ENCODE measurements around the gene ALDH9A1. TPM values are rescaled to one million over a fixed set of nuclear protein-coding genes. Genes with fewer than 3 reads are reported as not detected.

Gene ALDH9A1
- total RNA-seq, 6 experiments from 2014 or later, result 69.7 to 139 (median 93.8) TPM

DNA sequence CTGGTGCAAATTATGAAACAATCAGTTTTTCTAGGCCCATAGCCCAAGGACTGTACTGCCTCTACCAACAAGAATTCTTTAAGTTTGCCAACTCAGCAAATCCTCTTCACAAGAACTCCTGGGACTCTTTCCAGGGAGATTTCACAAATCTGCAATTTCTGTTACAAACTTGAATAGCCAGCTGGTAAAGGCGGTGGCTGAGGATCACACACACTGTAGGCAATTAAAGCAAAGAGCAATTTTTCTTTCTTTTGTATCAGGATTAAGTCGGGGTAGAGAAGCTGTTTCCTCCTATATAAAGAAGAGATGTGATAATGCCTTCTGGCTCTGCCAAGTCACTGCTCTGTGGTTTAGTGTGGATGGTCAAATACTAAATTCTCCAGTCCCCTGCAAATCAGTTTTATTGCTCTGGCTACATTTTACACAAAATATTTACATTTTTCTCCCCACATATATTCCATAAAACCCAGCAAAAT lies 1.7 kb downstream of the ALDH9A1 start:
- Histone ChIP-seq H3K4me3 (peak overlapping the region in 2 of 3 donors; percentile 84 to 99), H3K4me1 (peaks cover 0 to 29% (median 5%) of the 10 kb centered on the region in 4 donors), H3K27me3 (no peaks in the 10 kb centered on the region), H3K9me3 (no peaks in the 10 kb centered on the region), H3K36me3 (peaks cover 0 to 4% (median 0%) of the 10 kb centered on the region in 4 donors), H3K27ac (peak overlapping the region in 1 of 3 donors; percentile 84)
- WGBS (ENCODE audit: insufficient coverage, low coverage, low lambda C conversion rate, missing lambda C conversion rate), result 3% methylated on average over 2 of the region's 2 CpGs
- ATAC-seq (peak; percentile 27 to 58 (median 46)), DNase-seq (peak in 1 of 3 donors; percentile 61)
- intact Hi-C loops (cut with DNase I), result no loop called here
- TF ChIP-seq CTCF (IDR thresholded peaks at IDR 0.05), result no peak
- TF ChIP-seq POLR2A (IDR thresholded peaks at IDR 0.05), result no peak

GRCh38 chr1:165695031-165695430 lies 3.3 kb downstream of the ALDH9A1 start:
- peak overlapping the region in 1 of 3 donors; percentile 84 for H3K27ac ChIP-seq
- intact Hi-C loops (cut with DNase I), result no loop called here
- H3K4me1 ChIP-seq, result peaks cover 0 to 29% (median 5%) of the 10 kb centered on the region in 4 donors
- ATAC-seq, result no peak
- 51% methylated on average over 7 of the region's 7 CpGs for WGBS (ENCODE audit: insufficient coverage, low coverage, low lambda C conversion rate, missing lambda C conversion rate)
- H3K27me3 ChIP-seq, result no peaks in the 10 kb centered on the region
- no peaks in the 10 kb centered on the region for H3K9me3 ChIP-seq
- TF ChIP-seq POLR2A (IDR thresholded peaks at IDR 0.05), result no peak
- TF ChIP-seq CTCF (IDR thresholded peaks at IDR 0.05), result no peak
- no peak overlapping the region for H3K4me3 ChIP-seq
- peaks cover 0 to 12% (median 2%) of the 10 kb centered on the region in 4 donors for H3K36me3 ChIP-seq
- DNase-seq, result no peak

DNA sequence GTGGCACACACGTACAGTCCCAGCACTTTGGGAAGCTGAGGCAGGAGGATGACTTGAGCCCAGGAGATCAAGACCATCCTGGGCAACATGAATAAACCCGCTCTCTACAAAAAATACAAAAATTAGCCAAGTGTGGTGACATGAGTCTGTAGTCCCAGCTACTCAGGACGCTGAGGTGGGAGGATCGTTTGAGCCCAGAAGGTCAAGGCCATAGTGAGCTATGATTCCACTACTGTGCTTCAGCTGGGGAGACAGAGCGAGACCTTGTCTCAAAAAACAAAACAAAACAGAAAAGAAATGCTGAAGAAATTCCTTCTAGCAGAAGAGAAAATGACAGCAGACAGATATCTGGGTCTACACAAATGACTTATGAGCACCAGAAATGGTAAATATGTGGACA lies 10.3 kb downstream of the ALDH9A1 start:
- intact Hi-C loops (cut with DNase I), result no loop called here

GRCh38 chr1:165686971-165687433 lies 11.4 kb downstream of the ALDH9A1 start:
- H3K4me3 ChIP-seq, result no peak overlapping the region
- H3K27me3 ChIP-seq, result no peaks in the 10 kb centered on the region
- H3K27ac ChIP-seq, result no peak overlapping the region
- ATAC-seq (no peak), DNase-seq (no peak)
- H3K4me1 ChIP-seq, result peaks cover 0 to 18% (median 5%) of the 10 kb centered on the region in 4 donors
- 75% methylated on average over 2 of the region's 2 CpGs for WGBS (ENCODE audit: insufficient coverage, low coverage, low lambda C conversion rate, missing lambda C conversion rate)
- TF ChIP-seq POLR2A (IDR thresholded peaks at IDR 0.05) (no peak), CTCF (IDR thresholded peaks at IDR 0.05) (no peak)
- no peaks in the 10 kb centered on the region for H3K9me3 ChIP-seq
- intact Hi-C loops (cut with DNase I), result no loop called here
- H3K36me3 ChIP-seq, result peaks cover 0 to 20% (median 5%) of the 10 kb centered on the region in 4 donors

More for the DNA sequence above, 10.3 kb downstream of the ALDH9A1 start:
- no peak overlapping the region for H3K27ac ChIP-seq
- no peaks in the 10 kb centered on the region for H3K9me3 ChIP-seq
- H3K36me3 ChIP-seq, result peaks cover 0 to 10% (median 4%) of the 10 kb centered on the region in 4 donors
- TF ChIP-seq CTCF (IDR thresholded peaks at IDR 0.05) (no peak), POLR2A (IDR thresholded peaks at IDR 0.05) (no peak)
- 66% methylated on average over 5 of the region's 5 CpGs for whole genome bisulfite sequencing (ENCODE audit: insufficient coverage, low coverage, low lambda C conversion rate, missing lambda C conversion rate)
- H3K27me3 ChIP-seq, result no peaks in the 10 kb centered on the region
- ATAC-seq, result peak in 2 of 4 donors; percentile 31 to 35
- DNase-seq, result no peak
- H3K4me1 ChIP-seq, result peaks cover 0 to 18% (median 5%) of the 10 kb centered on the region in 4 donors
- no peak overlapping the region for H3K4me3 ChIP-seq
